Suppressor macrophage (primary cell): Measurements from ENCODE around the gene LIPH.
"Not testable (repeated sequence)": the region's sequence is repeated elsewhere in the genome, so short reads cannot be mapped to it uniquely, and the experiment has no call there.

Experiments used
- DNase-seq, 4 experiments: peaks; one replicate each; pipeline ENCODE4 v3.0.0-alpha.2; 2020 to 2022
- total RNA-seq, 17 experiments: gene quantifications; one replicate each; lab custom pipeline; 2026; ENCODE audit warnings: mixed read lengths in 6 of 17, inconsistent platforms in 3 of 17; lab: John Stamatoyannopoulos, UW

The LIPH gene
- 0 to 1.9 (median 0) reads per million in 17 experiments for total RNA-seq

GRCh38 chr3:185552358-185552877 lies at the start of gene LIPH:
LIPH (minus strand) TSS chr3:185552588; CDS start chr3:185552471, 117 bp downstream.
- peak in 2 of 4 experiments; percentile 13 to 36 for DNase-seq

GRCh38 chr3:185595526-185595925 lies 43.1 kb upstream of the LIPH start:
- peak; percentile 19 to 74 (median 52) for DNase-seq

GRCh38 chr3:185594073-185594472 lies 41.7 kb upstream of the LIPH start:
- DNase-seq: no peak

- no peak for DNase-seq
These were observed 34.3 kb upstream of the LIPH start for GRCh38 chr3:185586686-185587039.

- peak; percentile 99 to 100 (median 100) for DNase-seq
These were observed 33.7 kb upstream of the LIPH start, which contains the start of gene SENP2 for GRCh38 chr3:185585859-185586685. SENP2 (plus strand) TSS chr3:185586295; CDS start chr3:185586414, 119 bp downstream.

GRCh38 chr3:185585518-185585858 lies 33.1 kb upstream of the LIPH start:
- DNase-seq: no peak

- no peak for DNase-seq
These were observed 32.3 kb upstream of the LIPH start for GRCh38 chr3:185584686-185585085.

- DNase-seq: no peak
These were observed 31.5 kb upstream of the LIPH start for GRCh38 chr3:185583925-185584324.

- no peak for DNase-seq
These were observed 30.5 kb upstream of the LIPH start for GRCh38 chr3:185582871-185583270.

GRCh38 chr3:185582236-185582635 lies 29.8 kb upstream of the LIPH start:
- DNase-seq: no peak

- DNase-seq: peak; percentile 57 to 69 (median 63)
These were observed 22.9 kb upstream of the LIPH start for GRCh38 chr3:185575108-185575869.

- DNase-seq: no peak
These were observed 19.8 kb upstream of the LIPH start for GRCh38 chr3:185572183-185572582.

- peak; percentile 5 to 45 (median 24) for DNase-seq
These were observed 9.6 kb upstream of the LIPH start for GRCh38 chr3:185561958-185562357.

- peak; percentile 40 to 71 (median 60) for DNase-seq
These were observed 9.1 kb upstream of the LIPH start for GRCh38 chr3:185561374-185561943.

GRCh38 chr3:185560676-185561075 lies 8.3 kb upstream of the LIPH start:
- DNase-seq: peak in 1 of 4 experiments; percentile 29

- DNase-seq: no peak
These were observed 7.3 kb upstream of the LIPH start for GRCh38 chr3:185559706-185560090.

- DNase-seq: no peak
These were observed 6.0 kb upstream of the LIPH start for GRCh38 chr3:185558395-185558794.

GRCh38 chr3:185556640-185557039 lies 4.3 kb upstream of the LIPH start:
- DNase-seq: not testable (repeated sequence)

- no peak for DNase-seq
These were observed 3.5 kb upstream of the LIPH start for GRCh38 chr3:185555860-185556347.

GRCh38 chr3:185555101-185555501 lies 2.7 kb upstream of the LIPH start:
- no peak for DNase-seq

- no peak for DNase-seq
These were observed 2.7 kb downstream of the LIPH start for GRCh38 chr3:185549651-185550111.

GRCh38 chr3:185549122-185549521 lies 3.3 kb downstream of the LIPH start:
- DNase-seq: peak in 1 of 4 experiments; percentile 27

- no peak for DNase-seq
These were observed 11.7 kb downstream of the LIPH start for GRCh38 chr3:185540695-185541094.
